ENCODE data around the gene EEFSEC. TPM values are rescaled to one million over a fixed set of nuclear protein-coding genes. Genes with fewer than 3 reads are reported as not detected.

Gene EEFSEC
- total and polyA plus RNA-seq, 2 experiments from 2014 or later = 4.9 to 18.7 TPM

DNA sequence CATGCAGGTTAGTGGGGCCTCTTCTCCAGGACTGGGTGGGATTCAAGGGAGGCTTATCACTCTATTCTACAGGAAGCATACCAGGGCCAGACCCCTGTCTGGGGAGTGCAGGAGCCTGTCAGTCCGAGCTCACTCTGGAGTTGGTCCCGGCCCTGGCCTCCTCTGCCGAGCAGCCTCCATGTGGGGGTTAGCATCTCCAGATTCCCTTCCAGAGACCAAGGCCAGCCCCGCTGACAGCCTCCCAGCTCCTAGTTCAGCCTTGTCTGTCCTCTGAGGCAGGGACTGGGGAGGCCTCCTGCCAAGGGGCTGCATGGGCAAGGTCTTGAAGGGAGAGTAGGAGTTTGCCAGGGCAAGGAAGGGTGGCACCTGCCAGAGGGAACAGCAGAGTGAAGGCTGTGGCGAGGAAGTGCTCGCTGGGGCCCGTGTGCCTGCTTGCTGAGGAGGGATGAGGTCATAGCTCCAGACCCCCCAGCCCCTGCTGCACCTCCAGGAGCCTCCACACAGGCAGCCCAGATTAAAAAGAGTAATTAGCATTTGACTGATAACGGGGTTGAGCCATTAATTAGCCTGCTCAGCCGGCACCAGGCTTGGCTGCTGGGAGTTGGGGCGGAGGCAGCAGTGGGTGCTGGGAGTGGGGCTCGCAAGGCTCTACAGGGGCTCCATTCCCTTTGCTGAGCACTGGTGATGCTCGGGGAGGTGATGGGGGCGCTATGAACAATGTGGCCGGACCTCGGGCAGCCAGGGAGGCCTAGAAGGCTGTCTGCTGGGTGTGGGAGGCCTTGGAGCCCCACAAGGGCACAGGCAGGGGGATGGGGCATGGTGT is 259.1 kb downstream of the EEFSEC start:
- Histone ChIP-seq H3K9ac (no peak overlapping the region), H3K27ac (no peak overlapping the region), H3F3A (ENCODE audit: insufficient read depth) (no peaks in the 10 kb centered on the region), H3K4me3 (no peak overlapping the region), H3K79me2 (ENCODE audit: insufficient read depth) (no peaks in the 10 kb centered on the region), H3K36me3 (ENCODE audit: low read depth) (no peaks in the 10 kb centered on the region), H3K4me1 (ENCODE audit: insufficient read depth) (peaks cover 10% of the 10 kb centered on the region), H4K20me1 (ENCODE audit: insufficient read depth) (no peaks in the 10 kb centered on the region), H3K9me3 (ENCODE audit: low read depth) (no peaks in the 10 kb centered on the region), H2AFZ (no peak overlapping the region), H3K4me2 (ENCODE audit: unreplicated experiment) (no peak overlapping the region), H3K9me2 (ENCODE audit: insufficient read depth) (no peaks in the 10 kb centered on the region), H3K27me3 (replicated peaks; ENCODE audit: insufficient read depth) (no peaks in the 10 kb centered on the region)
- in situ Hi-C loops (cut with MboI) = no loop called here
- no peak for DNase-seq
- TF ChIP-seq EZH2 (IDR thresholded peaks at IDR 0.05; ENCODE audit: insufficient read depth, poor library complexity, severe bottlenecking) = no peak
- TF ChIP-seq EZH2phosphoT487 (IDR thresholded peaks at IDR 0.05; ENCODE audit: insufficient read depth, low read depth) = no peak
- WGBS, 2 experiments (ENCODE audit: low coverage in 1 of 2, low lambda C conversion rate in 2 of 2, missing lambda C conversion rate in 2 of 2) = 88 to 90% methylated on average over 15 of the region's 15 CpGs

DNA sequence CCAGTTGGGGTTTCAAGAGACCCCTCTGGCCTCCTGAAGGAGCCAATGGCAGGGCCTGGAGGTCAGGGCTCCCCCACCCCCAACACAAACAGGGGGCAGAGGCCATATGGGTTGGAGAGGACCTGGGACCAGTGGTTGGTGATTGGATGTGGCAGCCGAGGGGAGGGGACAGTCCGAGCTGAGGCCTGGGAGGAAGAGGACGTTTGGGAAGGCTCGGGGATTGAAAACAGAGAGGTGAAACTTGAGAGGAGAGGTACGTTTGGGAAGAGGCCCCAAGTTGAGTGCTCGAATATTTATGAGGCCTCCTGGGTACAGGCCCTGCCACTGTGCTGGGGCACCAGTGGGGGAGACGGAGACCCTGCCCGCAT is 259.7 kb downstream of the EEFSEC start:
- H3K79me2 ChIP-seq (ENCODE audit: insufficient read depth) = no peaks in the 10 kb centered on the region
- H3K4me1 ChIP-seq (ENCODE audit: insufficient read depth) = peaks cover 10% of the 10 kb centered on the region
- no peak overlapping the region for H3K4me2 ChIP-seq (ENCODE audit: unreplicated experiment)
- H4K20me1 ChIP-seq (ENCODE audit: insufficient read depth) = no peaks in the 10 kb centered on the region
- H3F3A ChIP-seq (ENCODE audit: insufficient read depth) = no peaks in the 10 kb centered on the region
- in situ Hi-C loops (cut with MboI) = no loop called here
- WGBS, 2 experiments (ENCODE audit: low coverage in 1 of 2, low lambda C conversion rate in 2 of 2, missing lambda C conversion rate in 2 of 2) = 81 to 83% methylated on average over 6 to 8 of the region's 8 CpGs
- no peak overlapping the region for H2AFZ ChIP-seq
- H3K4me3 ChIP-seq = no peak overlapping the region
- no peak overlapping the region for H3K27ac ChIP-seq
- no peak for DNase-seq
- H3K36me3 ChIP-seq (ENCODE audit: low read depth) = no peaks in the 10 kb centered on the region
- H3K9me2 ChIP-seq (ENCODE audit: insufficient read depth) = no peaks in the 10 kb centered on the region
- no peaks in the 10 kb centered on the region for H3K27me3 ChIP-seq (replicated peaks; ENCODE audit: insufficient read depth)
- no peak overlapping the region for H3K9ac ChIP-seq
- TF ChIP-seq EZH2phosphoT487 (IDR thresholded peaks at IDR 0.05; ENCODE audit: insufficient read depth, low read depth) = no peak
- no peak for TF ChIP-seq EZH2 (IDR thresholded peaks at IDR 0.05; ENCODE audit: insufficient read depth, poor library complexity, severe bottlenecking)
- H3K9me3 ChIP-seq (ENCODE audit: low read depth) = no peaks in the 10 kb centered on the region

- H2AFZ ChIP-seq = no peak overlapping the region
- no peak overlapping the region for H3K9ac ChIP-seq
- no peaks in the 10 kb centered on the region for H3K9me2 ChIP-seq (ENCODE audit: insufficient read depth)
- H3K4me1 ChIP-seq (ENCODE audit: insufficient read depth) = peaks cover 10% of the 10 kb centered on the region
- in situ Hi-C loops (cut with MboI) = no loop called here
- no peaks in the 10 kb centered on the region for H3K36me3 ChIP-seq (ENCODE audit: low read depth)
- no peak overlapping the region for H3K4me2 ChIP-seq (ENCODE audit: unreplicated experiment)
- no peaks in the 10 kb centered on the region for H3F3A ChIP-seq (ENCODE audit: insufficient read depth)
- TF ChIP-seq EZH2phosphoT487 (IDR thresholded peaks at IDR 0.05; ENCODE audit: insufficient read depth, low read depth) (no peak), EZH2 (IDR thresholded peaks at IDR 0.05; ENCODE audit: insufficient read depth, poor library complexity, severe bottlenecking) (no peak)
- no peaks in the 10 kb centered on the region for H4K20me1 ChIP-seq (ENCODE audit: insufficient read depth)
- H3K27me3 ChIP-seq (replicated peaks; ENCODE audit: insufficient read depth) = no peaks in the 10 kb centered on the region
- no peaks in the 10 kb centered on the region for H3K79me2 ChIP-seq (ENCODE audit: insufficient read depth)
- 85 to 92% methylated on average over 21 to 23 of the region's 24 CpGs for WGBS, 2 experiments (ENCODE audit: low coverage in 1 of 2, low lambda C conversion rate in 2 of 2, missing lambda C conversion rate in 2 of 2)
- no peak overlapping the region for H3K27ac ChIP-seq
- no peak overlapping the region for H3K4me3 ChIP-seq
- no peak for DNase-seq
- H3K9me3 ChIP-seq (ENCODE audit: low read depth) = no peaks in the 10 kb centered on the region
Measured at GRCh38 chr3:128413413-128414205, 260.3 kb downstream of the EEFSEC start.

- TF ChIP-seq EZH2 (IDR thresholded peaks at IDR 0.05; ENCODE audit: insufficient read depth, poor library complexity, severe bottlenecking) (no peak), EZH2phosphoT487 (IDR thresholded peaks at IDR 0.05; ENCODE audit: insufficient read depth, low read depth) (no peak)
- Histone ChIP-seq H3K4me1 (ENCODE audit: insufficient read depth) (peaks cover 10% of the 10 kb centered on the region), H3K36me3 (ENCODE audit: low read depth) (no peaks in the 10 kb centered on the region), H3K9ac (no peak overlapping the region), H3F3A (ENCODE audit: insufficient read depth) (no peaks in the 10 kb centered on the region), H3K9me2 (ENCODE audit: insufficient read depth) (no peaks in the 10 kb centered on the region), H3K4me2 (ENCODE audit: unreplicated experiment) (no peak overlapping the region), H3K27me3 (replicated peaks; ENCODE audit: insufficient read depth) (no peaks in the 10 kb centered on the region), H3K9me3 (ENCODE audit: low read depth) (no peaks in the 10 kb centered on the region), H3K27ac (no peak overlapping the region), H4K20me1 (ENCODE audit: insufficient read depth) (no peaks in the 10 kb centered on the region), H3K4me3 (no peak overlapping the region), H2AFZ (no peak overlapping the region), H3K79me2 (ENCODE audit: insufficient read depth) (no peaks in the 10 kb centered on the region)
- no peak for DNase-seq
- in situ Hi-C loops (cut with MboI) = no loop called here
- WGBS, 2 experiments (ENCODE audit: low coverage in 1 of 2, low lambda C conversion rate in 2 of 2, missing lambda C conversion rate in 2 of 2) = 96 to 98% methylated on average over 13 to 16 of the region's 16 CpGs
Measured at GRCh38 chr3:128415200-128415772, 262.0 kb downstream of the EEFSEC start.

Measured in GM23248 (cell line).